AG09319 (cell line): ENCODE results near the gene KCNJ6.
A peak's percentile ranks its signal among the peaks of the same experiment; 100 is the strongest.
"Not testable (repeated sequence)": the region's sequence is repeated elsewhere in the genome, so short reads cannot be mapped to it uniquely, and the experiment has no call there.

Source experiments
- DNase-seq: peaks from one replicate; pipeline ENCODE4 v3.0.0-alpha.2; 2010; ENCODE audit warnings: low read depth; ENCODE audit errors: extremely low read depth
- TF ChIP-seq, protein P1 (sequence below): IDR thresholded peaks from 2 replicates; pipeline ENCODE4 v1.5.1; 2011; ENCODE audit warnings: low read depth, mild to moderate bottlenecking, inconsistent platforms, low read length, moderate library complexity

The KCNJ6 gene

DNA sequence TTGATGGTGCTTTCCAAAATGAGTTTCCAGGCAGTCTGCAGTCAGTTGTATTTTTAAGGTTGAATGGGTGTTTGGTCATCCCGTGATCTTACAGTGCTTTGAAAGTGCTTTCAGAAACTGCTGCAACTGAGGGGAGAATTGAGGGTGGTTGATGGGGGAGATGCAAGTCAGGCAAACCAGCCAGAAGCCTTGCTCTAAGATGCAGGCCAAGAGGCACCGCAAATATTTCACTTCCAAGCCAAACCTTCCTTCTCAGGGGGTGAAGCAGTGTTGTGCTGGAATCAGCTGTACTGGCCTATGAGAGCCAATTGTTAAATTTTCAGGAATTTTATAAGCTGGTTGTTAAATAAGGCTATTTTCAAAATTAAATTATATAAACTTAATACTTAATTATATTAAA lies 151.6 kb downstream of the KCNJ6 start:
- no peak for DNase-seq
- TF ChIP-seq, protein P1, sequence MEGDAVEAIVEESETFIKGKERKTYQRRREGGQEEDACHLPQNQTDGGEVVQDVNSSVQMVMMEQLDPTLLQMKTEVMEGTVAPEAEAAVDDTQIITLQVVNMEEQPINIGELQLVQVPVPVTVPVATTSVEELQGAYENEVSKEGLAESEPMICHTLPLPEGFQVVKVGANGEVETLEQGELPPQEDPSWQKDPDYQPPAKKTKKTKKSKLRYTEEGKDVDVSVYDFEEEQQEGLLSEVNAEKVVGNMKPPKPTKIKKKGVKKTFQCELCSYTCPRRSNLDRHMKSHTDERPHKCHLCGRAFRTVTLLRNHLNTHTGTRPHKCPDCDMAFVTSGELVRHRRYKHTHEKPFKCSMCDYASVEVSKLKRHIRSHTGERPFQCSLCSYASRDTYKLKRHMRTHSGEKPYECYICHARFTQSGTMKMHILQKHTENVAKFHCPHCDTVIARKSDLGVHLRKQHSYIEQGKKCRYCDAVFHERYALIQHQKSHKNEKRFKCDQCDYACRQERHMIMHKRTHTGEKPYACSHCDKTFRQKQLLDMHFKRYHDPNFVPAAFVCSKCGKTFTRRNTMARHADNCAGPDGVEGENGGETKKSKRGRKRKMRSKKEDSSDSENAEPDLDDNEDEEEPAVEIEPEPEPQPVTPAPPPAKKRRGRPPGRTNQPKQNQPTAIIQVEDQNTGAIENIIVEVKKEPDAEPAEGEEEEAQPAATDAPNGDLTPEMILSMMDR, result no peak

DNA sequence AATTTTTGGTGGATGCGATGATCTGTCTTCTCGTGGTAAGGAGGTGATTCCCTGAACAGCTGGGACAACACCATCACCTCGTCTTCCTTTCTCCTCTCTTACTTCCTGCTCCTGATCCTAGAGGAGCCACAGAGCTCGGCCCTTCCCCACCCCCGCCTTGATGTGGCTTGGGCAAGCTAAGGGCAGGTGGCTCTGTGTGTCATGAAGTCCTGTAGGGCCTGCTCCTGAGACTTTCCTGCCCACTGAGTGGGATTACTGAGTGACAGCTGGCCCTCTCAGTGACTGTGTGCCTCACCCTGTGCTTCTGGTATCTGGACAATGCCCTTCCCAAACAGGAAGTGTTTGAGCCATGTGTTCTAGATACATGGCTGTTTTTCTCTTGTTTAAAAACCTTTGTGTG lies 153.0 kb downstream of the KCNJ6 start:
- DNase-seq, result no peak
- TF ChIP-seq, protein P1, result no peak

DNA sequence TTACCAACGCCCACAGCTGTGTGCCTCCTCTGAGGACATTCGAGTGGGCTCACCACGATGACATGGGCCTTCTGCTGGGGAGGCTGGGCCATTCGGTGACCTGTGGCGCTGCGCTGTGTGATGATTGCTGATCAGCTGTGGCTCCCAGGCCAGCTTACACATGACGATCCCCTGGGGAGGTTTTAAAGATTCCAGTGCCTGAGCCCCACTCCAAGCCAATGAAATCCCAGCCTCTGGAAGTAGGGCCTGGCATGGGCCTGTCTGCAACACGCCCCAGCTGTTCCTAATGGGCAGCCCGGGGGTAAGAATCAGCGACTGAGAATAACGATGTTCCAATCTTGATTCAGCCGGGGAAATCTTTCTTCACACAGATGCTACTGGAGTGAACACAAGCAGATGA lies 153.7 kb downstream of the KCNJ6 start:
- no peak for DNase-seq
- TF ChIP-seq, protein P1, result no peak

DNA sequence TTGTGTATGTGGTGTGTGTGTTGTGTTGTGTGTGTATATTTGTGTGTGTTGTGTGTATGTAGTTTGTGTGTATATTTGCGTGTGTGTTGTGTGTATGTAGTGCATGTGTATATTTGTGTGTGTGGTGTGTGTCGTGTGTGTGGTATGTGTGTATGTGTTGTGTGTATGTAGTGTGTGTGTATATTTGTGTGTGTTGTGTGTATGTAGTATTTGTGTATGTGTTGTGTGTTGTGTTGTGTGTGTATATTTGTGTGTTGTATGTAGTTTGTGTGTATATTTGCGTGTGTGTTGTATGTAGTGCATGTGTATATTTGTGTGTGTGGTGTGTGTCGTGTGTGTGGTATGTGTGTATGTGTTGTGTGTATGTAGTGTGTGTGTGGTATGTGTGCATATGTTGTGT lies 154.9 kb downstream of the KCNJ6 start:
- not testable (repeated sequence) for DNase-seq

DNA sequence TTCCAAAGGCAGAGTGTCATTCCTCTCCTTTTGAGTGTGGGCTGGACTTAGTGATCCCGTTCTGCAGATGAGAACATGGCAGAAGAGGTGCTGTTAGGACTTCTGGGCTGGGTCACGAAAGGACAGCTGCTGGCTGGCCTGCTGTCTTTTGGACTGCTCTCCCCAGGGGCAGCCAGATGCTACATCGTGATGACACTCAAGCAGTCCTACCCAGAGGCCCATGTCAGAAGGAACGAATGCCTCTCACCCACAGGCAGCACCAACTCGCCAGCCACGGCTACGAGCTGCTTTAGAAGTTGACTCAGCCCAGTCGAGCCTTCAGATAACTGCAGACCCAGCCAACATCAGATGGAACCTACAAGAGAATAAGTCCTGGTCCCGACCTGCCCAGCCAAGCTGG lies 156.5 kb downstream of the KCNJ6 start:
- TF ChIP-seq, protein P1, result no peak

DNA sequence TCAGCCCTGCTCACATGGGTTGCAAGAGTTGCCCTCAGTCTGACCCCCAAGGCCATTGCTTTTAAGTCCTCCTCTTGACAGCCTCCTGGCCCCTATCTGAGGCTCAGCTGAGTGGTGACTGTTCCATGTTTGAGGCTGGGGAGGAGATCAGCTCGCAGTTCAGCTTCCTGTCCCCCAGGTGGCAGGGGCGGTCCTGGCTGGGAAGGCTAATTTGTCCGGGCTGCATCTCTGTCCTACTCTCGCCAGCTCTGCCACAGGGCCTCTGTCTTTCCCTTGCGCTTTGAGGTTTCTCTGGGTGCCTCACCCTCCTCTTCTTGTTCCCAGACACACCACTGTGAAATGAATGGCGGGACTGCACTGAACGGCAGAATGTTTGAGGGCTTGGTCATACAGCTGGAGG lies 157.3 kb downstream of the KCNJ6 start:
- DNase-seq, result peak; percentile 8
- TF ChIP-seq, protein P1, result peak; percentile 75

More for the DNA sequence above, 156.5 kb downstream of the KCNJ6 start:
- no peak for DNase-seq

DNA sequence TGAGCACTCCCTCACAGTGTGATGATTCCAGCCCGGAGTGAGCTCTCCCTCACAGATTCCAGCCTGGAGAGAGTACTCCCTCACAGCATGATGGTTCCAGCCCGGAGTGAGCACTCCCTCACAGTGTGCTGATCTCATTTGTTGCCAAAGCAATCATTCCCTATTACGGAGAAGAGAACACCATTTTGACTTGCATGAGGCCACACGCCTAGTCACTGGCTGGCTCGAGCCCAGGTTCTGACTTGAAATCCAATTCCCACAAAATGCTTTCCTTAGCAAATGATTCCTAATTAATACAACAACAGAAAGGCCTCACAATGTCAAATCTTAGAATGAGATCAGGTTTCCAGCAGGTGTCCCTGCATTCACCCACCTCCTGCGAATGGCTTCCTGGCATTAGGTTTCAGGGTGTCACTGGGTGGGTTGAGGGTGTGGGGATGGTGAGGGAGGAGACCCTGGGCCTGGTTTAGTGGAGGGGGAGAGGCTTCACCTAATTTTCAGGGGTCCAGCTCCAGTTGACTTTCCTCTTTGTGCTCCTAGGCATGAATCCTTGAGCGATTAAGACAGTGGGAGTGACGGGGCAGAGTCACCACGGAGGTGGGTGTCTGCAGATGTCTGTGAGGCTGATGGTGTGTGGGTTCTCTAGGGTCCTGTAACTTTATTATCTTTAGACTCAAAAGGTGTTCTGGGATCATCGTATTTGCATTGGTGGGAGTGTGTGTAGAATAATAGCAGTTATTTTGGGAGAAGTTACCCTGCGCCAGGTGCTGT lies 158.5 kb downstream of the KCNJ6 start:
- DNase-seq, result no peak
- TF ChIP-seq, protein P1, result no peak

DNA sequence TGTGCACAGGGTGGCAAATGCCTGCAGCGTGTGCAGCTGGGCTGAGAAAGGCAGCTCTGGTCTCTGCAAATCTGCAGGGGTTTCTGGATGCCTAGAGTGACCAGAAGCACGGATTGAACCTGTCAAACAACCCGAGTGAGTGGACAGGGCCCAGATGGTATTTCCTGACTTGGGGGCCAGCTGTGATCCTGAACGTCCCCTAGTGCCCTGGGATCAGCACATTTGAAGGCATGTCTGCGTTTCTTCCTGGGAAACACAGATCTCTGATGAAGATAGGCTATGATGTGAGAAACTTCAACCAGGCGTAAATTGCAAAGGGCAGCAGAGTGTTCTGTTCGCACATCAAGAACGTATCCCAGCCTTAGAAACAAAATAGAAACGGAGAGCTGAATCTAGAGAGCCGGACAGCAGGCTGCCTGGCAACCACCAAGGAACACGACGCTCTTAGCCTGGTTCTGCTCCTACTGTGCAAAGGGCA lies 163.1 kb downstream of the KCNJ6 start:
- TF ChIP-seq, protein P1, result no peak
- DNase-seq, result no peak
